HEK293T (cell line): ENCODE results near the gene RGS10.

Experiments used
- BHLHE40 ChIP-seq: fragments of 450-650 bp; IDR thresholded peaks from 2 replicates; pipeline ENCODE4 v1.6.1; 2016; ENCODE audit warnings: mild to moderate bottlenecking, moderate library complexity, borderline replicate concordance
- FOXA1 ChIP-seq: fragments of 450-650 bp; IDR thresholded peaks from 2 replicates; pipeline ENCODE4 v1.6.1; 2016; ENCODE audit warnings: mild to moderate bottlenecking

- TF ChIP-seq FOXA1 (no peak), BHLHE40 (no peak)
These were observed 91.1 kb downstream of the RGS10 start for GRCh38 chr10:119451300-119451896.
